Natural killer cell (primary cell): ENCODE results near the gene RANBP9. TPM values are rescaled to one million over a fixed set of nuclear protein-coding genes. Genes with fewer than 3 reads are reported as not detected.

Experiments used
- ATAC-seq, 3 donors: fragments of 150-1000 bp in 2 of 3; fragments of 200-7000 bp in 1 of 3; cut with Tn5 transposase; 1 replicate in 1 of 3; 2 replicates in 2 of 3; pipeline ENCODE4 v1.10.0; 2021; ENCODE audit warnings: mild to moderate bottlenecking in 2 of 3, moderate library complexity in 2 of 3
- DNase-seq, 2 donors: peaks; one replicate each; pipeline versions ENCODE4 v3.0.0 to v3.0.0-alpha.2; 2013 to 2021; ENCODE audit warnings: mixed read lengths in 1 of 2
- H3K27ac ChIP-seq: one replicate; pipeline ENCODE4 v1.5.1; 2013; ENCODE audit warnings: mild to moderate bottlenecking, low read length
- H3K27me3 ChIP-seq: one replicate; pipeline ENCODE4 v1.6.1; 2013; ENCODE audit warnings: low read length; ENCODE audit not compliant: control insufficient read depth, insufficient read depth
- H3K36me3 ChIP-seq: one replicate; pipeline ENCODE4 v1.6.1; 2013; ENCODE audit warnings: low read length; ENCODE audit not compliant: control insufficient read depth, insufficient read depth
- H3K4me1 ChIP-seq: one replicate; pipeline ENCODE4 v1.6.1; 2013; ENCODE audit warnings: low read length; ENCODE audit not compliant: control insufficient read depth, insufficient read depth
- H3K4me3 ChIP-seq: one replicate; pipeline ENCODE4 v1.5.1; 2013; ENCODE audit warnings: low read length
- H3K9me3 ChIP-seq: one replicate; pipeline ENCODE4 v1.6.1; 2013; ENCODE audit warnings: low read length; ENCODE audit not compliant: control insufficient read depth, insufficient read depth
- H3K27ac Mint-ChIP-seq, 2 donors: one replicate each; pipeline ENCODE4 v1.8.0; 2022; ENCODE audit warnings: mild to moderate bottlenecking in 2 of 2, mixed read lengths in 2 of 2, moderate library complexity in 1 of 2
- H3K27me3 Mint-ChIP-seq, 2 donors: one replicate each; pipeline ENCODE4 v1.8.0; 2022; ENCODE audit warnings: low read depth in 2 of 2, mixed read lengths in 2 of 2
- H3K36me3 Mint-ChIP-seq: one replicate; pipeline ENCODE4 v1.8.0; 2022; ENCODE audit warnings: mixed read lengths
- H3K4me1 Mint-ChIP-seq, 2 donors: one replicate each; pipeline ENCODE4 v1.8.0; 2022; ENCODE audit warnings: mixed read lengths in 2 of 2
- H3K4me3 Mint-ChIP-seq: one replicate; pipeline ENCODE4 v1.8.0; 2022; ENCODE audit warnings: mild to moderate bottlenecking, moderate library complexity, mixed read lengths
- H3K9me3 Mint-ChIP-seq, 2 donors: one replicate each; pipeline ENCODE4 v1.8.0; 2022; ENCODE audit warnings: mixed read lengths in 2 of 2
- CTCF ChIP-seq: fragments of 200-600 bp; IDR thresholded peaks from one replicate; pipeline ENCODE4 v1.8.0; 2022; ENCODE audit warnings: antibody characterized with exemption
- WGBS: methylation state at CpG from one replicate; pipeline ENCODE4 v1.1.7; 2013; ENCODE audit warnings: missing lambda C conversion rate; ENCODE audit not compliant: insufficient coverage; 5-methylcytosine and 5-hydroxymethylcytosine counted together
- intact Hi-C: fragments of 100-400 bp; cut with micrococcal nuclease; formaldehyde crosslinking; loops from one replicate; pipeline ENCODE4 v1.14.2; 2022
- total RNA-seq, 4 donors: library from RNA; stranded (reverse); fragments of 120-200 nt in 1 of 4; gene quantifications; one replicate each; pipeline versions ENCODE4 v1.2.3 to v1.2.4, GENCODE V29; 2013 to 2022

The RANBP9 gene
- total RNA-seq, 3 donors from 2014 or later (not counting 1 experiment from before 2014, with no cell fraction given) = 52.2 to 62.5 (median 57.6) TPM

- Histone ChIP-seq H3K4me1 (no peaks in the 10 kb centered on the region), H3K4me3 (no peak overlapping the region), H3K27me3 (no peaks in the 10 kb centered on the region), H3K36me3 (peaks cover 64% of the 10 kb centered on the region), H3K9me3 (no peaks in the 10 kb centered on the region), H3K27ac (no peak overlapping the region)
- Mint-ChIP-seq H3K27me3 (no peaks in the 10 kb centered on the region), H3K4me1 (peaks cover 5 to 14% of the 10 kb centered on the region in 2 donors), H3K27ac (no peak overlapping the region), H3K9me3 (no peaks in the 10 kb centered on the region), H3K4me3 (no peak overlapping the region), H3K36me3 (peaks cover 13% of the 10 kb centered on the region)
- 89% methylated on average over 1 of the region's 4 CpGs for WGBS
- intact Hi-C loops = no loop called here
- TF ChIP-seq CTCF = no peak
- DNase-seq (no peak), ATAC-seq (no peak)
These were observed 82.0 kb downstream of the RANBP9 start for GRCh38 chr6:13629459-13630116.

- Mint-ChIP-seq H3K27me3 (no peaks in the 10 kb centered on the region), H3K27ac (peak overlapping the region; percentile 15 to 56), H3K4me1 (peaks cover 5 to 18% of the 10 kb centered on the region in 2 donors), H3K9me3 (no peaks in the 10 kb centered on the region), H3K4me3 (no peak overlapping the region), H3K36me3 (peaks cover 13% of the 10 kb centered on the region)
- Histone ChIP-seq H3K27ac (no peak overlapping the region), H3K9me3 (no peaks in the 10 kb centered on the region), H3K27me3 (no peaks in the 10 kb centered on the region), H3K36me3 (peaks cover 79% of the 10 kb centered on the region), H3K4me3 (no peak overlapping the region), H3K4me1 (no peaks in the 10 kb centered on the region)
- peak in 2 of 3 donors; percentile 70 for ATAC-seq
- intact Hi-C loops = no loop called here
- WGBS = 86% methylated on average over 4 of the region's 4 CpGs
- peak in 1 of 2 donors; percentile 71 for DNase-seq
- TF ChIP-seq CTCF = peak; percentile 41
These were observed 86.8 kb downstream of the RANBP9 start for GRCh38 chr6:13624871-13625288.

- Histone ChIP-seq H3K36me3 (peaks cover 50% of the 10 kb centered on the region), H3K27me3 (no peaks in the 10 kb centered on the region), H3K4me3 (no peak overlapping the region), H3K9me3 (no peaks in the 10 kb centered on the region), H3K4me1 (peaks cover 17% of the 10 kb centered on the region), H3K27ac (no peak overlapping the region)
- Mint-ChIP-seq H3K4me3 (peak overlapping the region; percentile 99), H3K27ac (peak overlapping the region; percentile 75 to 94), H3K4me1 (peaks cover 35 to 37% of the 10 kb centered on the region in 2 donors), H3K9me3 (no peaks in the 10 kb centered on the region), H3K27me3 (no peaks in the 10 kb centered on the region), H3K36me3 (peaks cover 7% of the 10 kb centered on the region)
- WGBS = 90% methylated on average over 2 of the region's 2 CpGs
- intact Hi-C loops = loop anchor here (5.0 kb wide), 1 partner anchor 290 kb away; the partner anchor contains the start of gene TBC1D7
- ATAC-seq (no peak), DNase-seq (no peak)
- no peak for TF ChIP-seq CTCF
These were observed 94.6 kb downstream of the RANBP9 start for GRCh38 chr6:13617066-13617465.

GRCh38 chr6:13615792-13616120 lies 95.9 kb downstream of the RANBP9 start:
- intact Hi-C loops = loop anchor here (1.0 to 5.0 kb wide), 3 partner anchors 41 to 288 kb away; partner anchors contain the start of genes SIRT5 and TBC1D7
- H3K4me1 Mint-ChIP-seq = peaks cover 35 to 37% of the 10 kb centered on the region in 2 donors
- 0% methylated on average over 14 of the region's 14 CpGs for WGBS

More at GRCh38 chr6:13615792-13616120, 95.9 kb downstream of the RANBP9 start:
- Mint-ChIP-seq H3K4me3 (peak overlapping the region; percentile 99), H3K27ac (peak overlapping the region; percentile 94 to 99), H3K27me3 (no peaks in the 10 kb centered on the region), H3K9me3 (no peaks in the 10 kb centered on the region), H3K36me3 (peaks cover 7% of the 10 kb centered on the region)
- peak overlapping the region; percentile 91 for H3K4me3 ChIP-seq
- H3K27ac ChIP-seq = peak overlapping the region; percentile 76
- ATAC-seq (peak in 1 of 3 donors; percentile 12), DNase-seq (peak; percentile 31 to 59)
- peaks cover 37% of the 10 kb centered on the region for H3K36me3 ChIP-seq
- H3K4me1 ChIP-seq = peaks cover 17% of the 10 kb centered on the region
- H3K27me3 ChIP-seq = no peaks in the 10 kb centered on the region
- no peaks in the 10 kb centered on the region for H3K9me3 ChIP-seq
- TF ChIP-seq CTCF = no peak
